ENCODE data around the gene ENTREP3. TPM values are rescaled to one million over a fixed set of nuclear protein-coding genes. Genes with fewer than 3 reads are reported as not detected.

ENTREP3 gene
- total RNA-seq, 1 donor from 2014 or later = 37.6 TPM

DNA sequence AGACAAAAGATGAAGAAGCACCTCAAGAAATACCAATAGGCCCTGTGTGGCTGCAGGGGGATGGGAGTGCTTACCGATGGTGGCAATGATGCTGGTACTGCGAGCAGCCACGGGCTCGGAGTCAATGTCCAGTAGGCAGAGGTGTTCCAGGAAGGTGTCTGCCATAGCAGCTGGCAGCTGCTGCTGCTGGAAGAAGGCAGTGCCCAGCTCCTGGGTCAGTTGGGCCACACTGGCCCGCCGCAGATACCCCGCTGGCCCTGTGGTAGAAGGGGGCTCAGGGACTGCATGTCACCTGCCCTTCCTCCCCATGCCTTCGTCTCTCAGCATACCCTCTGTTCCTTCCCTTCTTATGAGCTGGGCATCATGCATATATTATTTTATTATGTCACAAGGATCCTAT is 44.7 kb upstream of the ENTREP3 start:
- TF ChIP-seq, protein P1, sequence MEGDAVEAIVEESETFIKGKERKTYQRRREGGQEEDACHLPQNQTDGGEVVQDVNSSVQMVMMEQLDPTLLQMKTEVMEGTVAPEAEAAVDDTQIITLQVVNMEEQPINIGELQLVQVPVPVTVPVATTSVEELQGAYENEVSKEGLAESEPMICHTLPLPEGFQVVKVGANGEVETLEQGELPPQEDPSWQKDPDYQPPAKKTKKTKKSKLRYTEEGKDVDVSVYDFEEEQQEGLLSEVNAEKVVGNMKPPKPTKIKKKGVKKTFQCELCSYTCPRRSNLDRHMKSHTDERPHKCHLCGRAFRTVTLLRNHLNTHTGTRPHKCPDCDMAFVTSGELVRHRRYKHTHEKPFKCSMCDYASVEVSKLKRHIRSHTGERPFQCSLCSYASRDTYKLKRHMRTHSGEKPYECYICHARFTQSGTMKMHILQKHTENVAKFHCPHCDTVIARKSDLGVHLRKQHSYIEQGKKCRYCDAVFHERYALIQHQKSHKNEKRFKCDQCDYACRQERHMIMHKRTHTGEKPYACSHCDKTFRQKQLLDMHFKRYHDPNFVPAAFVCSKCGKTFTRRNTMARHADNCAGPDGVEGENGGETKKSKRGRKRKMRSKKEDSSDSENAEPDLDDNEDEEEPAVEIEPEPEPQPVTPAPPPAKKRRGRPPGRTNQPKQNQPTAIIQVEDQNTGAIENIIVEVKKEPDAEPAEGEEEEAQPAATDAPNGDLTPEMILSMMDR (IDR thresholded peaks at IDR 0.05) = no peak
- H3K9me3 Mint-ChIP-seq (ENCODE audit: unreplicated experiment) = no peaks in the 10 kb centered on the region
- H3K4me3 Mint-ChIP-seq (ENCODE audit: unreplicated experiment) = no peak overlapping the region
- no peaks in the 10 kb centered on the region for H3K4me1 Mint-ChIP-seq (ENCODE audit: unreplicated experiment)
- peaks cover 16% of the 10 kb centered on the region for H3K27me3 Mint-ChIP-seq (ENCODE audit: unreplicated experiment)
- no peaks in the 10 kb centered on the region for H3K36me3 Mint-ChIP-seq (ENCODE audit: unreplicated experiment)
- no peak for DNase-seq (ENCODE audit: extremely low spot score, unreplicated experiment)
- no peak overlapping the region for H3K27ac Mint-ChIP-seq (ENCODE audit: unreplicated experiment)

DNA sequence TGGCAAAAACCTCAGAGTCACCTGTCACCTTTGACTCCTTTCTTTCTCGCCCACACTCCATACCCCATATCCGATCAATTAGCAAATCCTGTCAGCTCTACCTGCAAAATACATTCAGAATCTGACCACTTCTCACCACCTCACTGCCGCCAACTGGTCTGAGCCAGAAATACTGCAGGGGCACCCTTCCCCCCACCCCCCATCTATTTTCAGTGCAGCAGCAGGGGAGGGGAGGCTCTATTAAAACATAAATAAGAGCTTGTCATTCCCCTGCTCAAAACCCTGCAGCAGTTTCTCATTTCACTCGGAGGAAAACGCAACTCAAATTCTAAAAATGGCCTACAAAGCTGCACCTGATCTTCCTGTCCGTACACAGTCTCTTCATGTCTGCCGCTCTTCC is 42.1 kb upstream of the ENTREP3 start:
- no peaks in the 10 kb centered on the region for H3K4me1 Mint-ChIP-seq (ENCODE audit: unreplicated experiment)
- H3K27ac Mint-ChIP-seq (ENCODE audit: unreplicated experiment) = no peak overlapping the region
- TF ChIP-seq, protein P1 (IDR thresholded peaks at IDR 0.05) = no peak
- H3K36me3 Mint-ChIP-seq (ENCODE audit: unreplicated experiment) = no peaks in the 10 kb centered on the region
- no peak for DNase-seq (ENCODE audit: extremely low spot score, unreplicated experiment)
- peaks cover 16% of the 10 kb centered on the region for H3K27me3 Mint-ChIP-seq (ENCODE audit: unreplicated experiment)
- H3K4me3 Mint-ChIP-seq (ENCODE audit: unreplicated experiment) = no peak overlapping the region
- H3K9me3 Mint-ChIP-seq (ENCODE audit: unreplicated experiment) = no peaks in the 10 kb centered on the region

DNA sequence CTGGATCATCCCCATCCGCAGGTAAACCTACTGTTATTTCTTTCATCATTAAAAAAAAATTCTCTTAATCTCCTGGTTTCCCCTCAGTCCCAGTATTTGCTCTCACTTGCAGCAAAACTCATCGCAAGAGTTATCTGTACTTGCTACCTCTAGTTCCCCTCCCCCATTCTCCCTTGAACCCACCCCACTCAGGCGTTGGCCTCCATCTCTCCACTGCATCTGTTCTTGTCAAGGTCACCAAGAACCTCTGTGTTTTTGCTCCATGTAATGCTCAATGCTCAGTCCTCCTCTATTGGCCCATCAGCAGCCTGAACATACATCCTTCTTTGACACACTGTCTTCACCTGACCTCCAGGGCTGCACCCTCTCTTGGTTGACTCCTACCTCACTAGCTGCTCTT is 41.4 kb upstream of the ENTREP3 start:
- no peak for DNase-seq (ENCODE audit: extremely low spot score, unreplicated experiment)
- Mint-ChIP-seq H3K4me3 (ENCODE audit: unreplicated experiment) (no peak overlapping the region), H3K36me3 (ENCODE audit: unreplicated experiment) (no peaks in the 10 kb centered on the region), H3K27me3 (ENCODE audit: unreplicated experiment) (peaks cover 19% of the 10 kb centered on the region), H3K9me3 (ENCODE audit: unreplicated experiment) (no peaks in the 10 kb centered on the region), H3K4me1 (ENCODE audit: unreplicated experiment) (no peaks in the 10 kb centered on the region), H3K27ac (ENCODE audit: unreplicated experiment) (no peak overlapping the region)
- TF ChIP-seq, protein P1 (IDR thresholded peaks at IDR 0.05) = no peak

DNA sequence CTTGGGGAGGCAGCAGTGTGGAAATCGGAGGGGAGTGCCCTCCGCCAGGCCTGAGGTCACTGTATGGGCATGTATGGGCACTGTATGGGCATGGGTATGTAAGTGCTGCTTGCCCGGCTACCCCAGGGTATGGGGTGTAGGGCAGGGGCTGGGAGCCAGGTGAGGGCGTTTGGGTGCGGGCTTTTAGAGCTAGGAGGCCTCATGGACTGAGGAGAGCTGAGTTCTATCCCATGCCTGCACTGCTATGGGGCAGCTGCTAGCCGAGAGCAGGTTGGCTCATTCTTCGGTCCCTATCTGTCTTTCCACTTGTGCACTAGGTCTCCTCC is 40.6 kb upstream of the ENTREP3 start:
- no peak for DNase-seq (ENCODE audit: extremely low spot score, unreplicated experiment)
- Mint-ChIP-seq H3K27me3 (ENCODE audit: unreplicated experiment) (peaks cover 19% of the 10 kb centered on the region), H3K9me3 (ENCODE audit: unreplicated experiment) (no peaks in the 10 kb centered on the region), H3K4me1 (ENCODE audit: unreplicated experiment) (no peaks in the 10 kb centered on the region), H3K27ac (ENCODE audit: unreplicated experiment) (no peak overlapping the region), H3K36me3 (ENCODE audit: unreplicated experiment) (no peaks in the 10 kb centered on the region), H3K4me3 (ENCODE audit: unreplicated experiment) (no peak overlapping the region)
- TF ChIP-seq, protein P1 (IDR thresholded peaks at IDR 0.05) = no peak

DNA sequence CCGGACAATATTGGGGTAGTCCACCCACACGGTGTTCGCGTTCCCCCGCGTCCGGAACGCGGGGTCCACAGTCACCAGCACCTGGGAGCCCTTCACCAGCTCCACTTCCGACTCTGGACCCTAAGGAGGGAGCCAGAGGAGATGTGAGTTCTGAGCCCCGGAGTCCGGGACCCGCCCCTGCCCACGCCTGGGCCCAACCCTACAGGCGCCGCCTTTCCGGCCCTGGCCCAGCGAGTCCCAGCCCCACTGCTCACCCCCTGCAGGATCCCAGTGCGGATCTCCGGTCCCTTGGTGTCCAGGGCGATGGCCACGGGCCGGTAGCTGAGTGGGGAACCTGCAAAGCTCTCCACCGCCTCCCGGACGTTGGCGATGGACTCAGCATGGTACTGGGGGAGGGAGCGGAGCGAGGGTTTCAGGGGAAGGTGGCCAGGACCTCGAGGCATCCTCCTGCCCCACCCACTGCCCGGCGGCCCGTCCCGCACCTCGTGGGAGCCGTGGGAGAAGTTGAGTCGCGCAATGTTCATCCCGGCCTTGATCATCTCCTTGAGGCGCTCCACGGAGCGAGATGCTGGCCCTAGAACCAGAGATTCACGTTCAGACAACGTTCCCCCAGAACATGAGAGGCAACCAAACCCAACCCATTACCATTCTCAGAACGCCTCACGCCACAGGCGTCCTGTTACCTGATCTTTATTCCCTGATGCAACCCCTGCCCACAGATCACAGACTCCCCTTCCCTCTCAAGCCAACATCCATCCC is 40.1 kb upstream of the ENTREP3 start:
- no peaks in the 10 kb centered on the region for H3K36me3 Mint-ChIP-seq (ENCODE audit: unreplicated experiment)
- TF ChIP-seq, protein P1 (IDR thresholded peaks at IDR 0.05) = no peak
- H3K27me3 Mint-ChIP-seq (ENCODE audit: unreplicated experiment) = peaks cover 19% of the 10 kb centered on the region
- no peaks in the 10 kb centered on the region for H3K4me1 Mint-ChIP-seq (ENCODE audit: unreplicated experiment)
- H3K9me3 Mint-ChIP-seq (ENCODE audit: unreplicated experiment) = no peaks in the 10 kb centered on the region
- DNase-seq (ENCODE audit: extremely low spot score, unreplicated experiment) = no peak
- H3K4me3 Mint-ChIP-seq (ENCODE audit: unreplicated experiment) = no peak overlapping the region
- no peak overlapping the region for H3K27ac Mint-ChIP-seq (ENCODE audit: unreplicated experiment)
